Smooth muscle cell (in vitro differentiated cells): Measurements from ENCODE around the gene PTPRN2. TPM values are rescaled to one million over a fixed set of nuclear protein-coding genes. Genes with fewer than 3 reads are reported as not detected.

Experiments
- DNase-seq: peaks from one replicate; lab custom pipeline; 2025; ENCODE audit not compliant: unreplicated experiment; lab: John Stamatoyannopoulos, UW
- H2AFZ ChIP-seq: fragments of 200-600 bp; sonication (generic); 2 replicates; pipeline ENCODE4 v1.6.0; 2016; ENCODE audit warnings: antibody characterized with exemption, low read depth, mild to moderate bottlenecking
- H3F3A ChIP-seq: fragments of 200-600 bp; sonication (generic); 2 replicates; pipeline ENCODE4 v1.6.0; 2017; ENCODE audit warnings: antibody characterized with exemption, low read depth
- H3K27ac ChIP-seq: fragments of 200-600 bp; sonication (generic); 2 replicates; pipeline ENCODE4 v1.5.1; 2016; ENCODE audit warnings: low read depth, mild to moderate bottlenecking
- H3K27me3 ChIP-seq: fragments of 200-600 bp; sonication (generic); 2 replicates; pipeline ENCODE4 v1.6.1; 2016; ENCODE audit warnings: low read depth, mild to moderate bottlenecking
- H3K36me3 ChIP-seq: fragments of 200-600 bp; sonication (generic); 2 replicates; pipeline ENCODE4 v1.5.1; 2016; ENCODE audit warnings: low read depth
- H3K4me1 ChIP-seq: fragments of 200-600 bp; sonication (generic); 2 replicates; pipeline ENCODE4 v1.5.1; 2016; ENCODE audit warnings: low read depth
- H3K4me2 ChIP-seq: fragments of 200-600 bp; sonication (generic); 2 replicates; pipeline ENCODE4 v1.6.0; 2016; ENCODE audit warnings: mild to moderate bottlenecking
- H3K4me3 ChIP-seq: fragments of 200-600 bp; sonication (generic); 2 replicates; pipeline ENCODE4 v1.5.1; 2016; ENCODE audit warnings: mild to moderate bottlenecking
- H3K79me2 ChIP-seq: fragments of 200-600 bp; sonication (generic); 2 replicates; pipeline ENCODE4 v1.6.0; 2016; ENCODE audit warnings: low read depth, mild to moderate bottlenecking
- H3K9ac ChIP-seq: fragments of 200-600 bp; sonication (generic); 2 replicates; pipeline ENCODE4 v1.6.0; 2016; ENCODE audit warnings: low read depth
- H3K9me3 ChIP-seq: fragments of 200-600 bp; sonication (generic); replicated peaks from 2 replicates; pipeline ENCODE4 v1.5.1; 2016; ENCODE audit warnings: low read depth
- H4K20me1 ChIP-seq: fragments of 200-600 bp; sonication (generic); 2 replicates; pipeline ENCODE4 v1.6.0; 2016; ENCODE audit warnings: low read depth
- CTCF ChIP-seq: fragments of 200-600 bp; sonication (generic); IDR thresholded peaks from 2 replicates; pipeline ENCODE4 v1.5.1; 2017; ENCODE audit warnings: borderline replicate concordance, mild to moderate bottlenecking, antibody characterized with exemption; ENCODE audit not compliant: insufficient read depth, poor library complexity, severe bottlenecking
- WGBS: methylation state at CpG from one replicate; pipeline ENCODE4 v1.1.7; 2016; ENCODE audit warnings: low lambda C conversion rate; 5-methylcytosine and 5-hydroxymethylcytosine counted together
- polyA plus RNA-seq: library from polyadenylated mRNA; unstranded; fragments of >200 nt; fragmentation: Nextera tagmentation; extraction: Ambion mirVana; gene quantifications from 2 replicates; pipeline ENCODE4 v1.2.1, GENCODE V29; 2016
- total RNA-seq: library from RNA; depleted of rRNA; stranded (reverse); fragments of >200 nt; gene quantifications from 2 replicates; pipeline ENCODE4 v1.2.3, GENCODE V29; 2014

PTPRN2 gene
- total and polyA plus RNA-seq, 2 experiments from 2014 or later, result 0.09 to 0.87 TPM

- DNase-seq, result no peak
- no peaks in the 10 kb centered on the region for H3F3A ChIP-seq
- no peak for TF ChIP-seq CTCF
- H3K4me3 ChIP-seq, result no peak overlapping the region
- H3K4me2 ChIP-seq, result no peak overlapping the region
- H2AFZ ChIP-seq, result no peak overlapping the region
- WGBS, result 92% methylated on average over 15 of the region's 15 CpGs
- H3K4me1 ChIP-seq, result no peaks in the 10 kb centered on the region
- H3K9ac ChIP-seq, result no peak overlapping the region
- no peak overlapping the region for H3K27ac ChIP-seq
- no peaks in the 10 kb centered on the region for H3K27me3 ChIP-seq
- no peaks in the 10 kb centered on the region for H3K79me2 ChIP-seq
- no peaks in the 10 kb centered on the region for H3K9me3 ChIP-seq
- H3K36me3 ChIP-seq, result no peaks in the 10 kb centered on the region
- H4K20me1 ChIP-seq, result no peaks in the 10 kb centered on the region
These were observed 475.6 kb downstream of the PTPRN2 start for GRCh38 chr7:158111906-158112570.

GRCh38 chr7:158111049-158111751 is 476.4 kb downstream of the PTPRN2 start:
- H3K36me3 ChIP-seq, result no peaks in the 10 kb centered on the region
- no peaks in the 10 kb centered on the region for H3K4me1 ChIP-seq
- TF ChIP-seq CTCF, result no peak
- no peaks in the 10 kb centered on the region for H3K27me3 ChIP-seq
- H3K4me3 ChIP-seq, result no peak overlapping the region
- no peak overlapping the region for H3K4me2 ChIP-seq
- no peaks in the 10 kb centered on the region for H3K79me2 ChIP-seq
- WGBS, result 72% methylated on average over 16 of the region's 16 CpGs
- H2AFZ ChIP-seq, result no peak overlapping the region
- H4K20me1 ChIP-seq, result no peaks in the 10 kb centered on the region
- no peak for DNase-seq
- H3F3A ChIP-seq, result no peaks in the 10 kb centered on the region
- no peak overlapping the region for H3K27ac ChIP-seq
- no peaks in the 10 kb centered on the region for H3K9me3 ChIP-seq
- H3K9ac ChIP-seq, result no peak overlapping the region

GRCh38 chr7:158110661-158111048 is 477.0 kb downstream of the PTPRN2 start:
- no peaks in the 10 kb centered on the region for H3K4me1 ChIP-seq

More at GRCh38 chr7:158110661-158111048, 477.0 kb downstream of the PTPRN2 start:
- H3K4me3 ChIP-seq, result no peak overlapping the region
- TF ChIP-seq CTCF, result no peak
- H3K27me3 ChIP-seq, result no peaks in the 10 kb centered on the region
- no peak overlapping the region for H3K27ac ChIP-seq
- H3F3A ChIP-seq, result no peaks in the 10 kb centered on the region
- no peaks in the 10 kb centered on the region for H3K36me3 ChIP-seq
- H3K4me2 ChIP-seq, result no peak overlapping the region
- H2AFZ ChIP-seq, result no peak overlapping the region
- no peaks in the 10 kb centered on the region for H3K9me3 ChIP-seq
- DNase-seq, result no peak
- WGBS, result 90% methylated on average over 14 of the region's 14 CpGs
- no peak overlapping the region for H3K9ac ChIP-seq
- no peaks in the 10 kb centered on the region for H4K20me1 ChIP-seq
- H3K79me2 ChIP-seq, result no peaks in the 10 kb centered on the region
